GM23338 (cell line): Measurements from ENCODE around the gene MRAS.

ENCODE experiments used
- CREB1 ChIP-seq: fragments of 250-450 bp; sonication (Bioruptor Pico); IDR thresholded peaks from 2 replicates; pipeline ENCODE4 v1.5.0; 2020; ENCODE audit warnings: low read depth, mild to moderate bottlenecking, moderate library complexity
- EZH2 ChIP-seq: fragments of 200-600 bp; sonication (generic); IDR thresholded peaks from one replicate; pipeline ENCODE4 v1.8.0; 2017; ENCODE audit warnings: antibody characterized with exemption, mild to moderate bottlenecking, low read depth; ENCODE audit not compliant: unreplicated experiment
- EZH2phosphoT487 ChIP-seq: fragments of 200-600 bp; sonication (generic); IDR thresholded peaks from one replicate; pipeline ENCODE4 v1.8.1; 2018; ENCODE audit warnings: antibody characterized with exemption; ENCODE audit not compliant: unreplicated experiment
- JUNB ChIP-seq: IDR thresholded peaks from one replicate; pipeline ENCODE4 v1.6.1; 2016; ENCODE audit warnings: antibody characterized with exemption; ENCODE audit not compliant: unreplicated experiment
- NANOG ChIP-seq: IDR thresholded peaks from 2 replicates; pipeline ENCODE4 v1.6.1; 2016; ENCODE audit warnings: antibody characterized with exemption, borderline replicate concordance
- REST ChIP-seq: IDR thresholded peaks from one replicate; pipeline ENCODE4 v1.6.1; 2018; ENCODE audit warnings: antibody characterized with exemption; ENCODE audit not compliant: unreplicated experiment
- ZNF331 ChIP-seq: fragments of 250-450 bp; sonication (Bioruptor Pico); IDR thresholded peaks from 2 replicates; pipeline ENCODE4 v1.5.0; 2020; ENCODE audit warnings: low read depth, mild to moderate bottlenecking, moderate library complexity
- TF ChIP-seq, protein P1 (sequence below), 2 experiments: fragments of 200-600 bp in 1 of 2; sonication (generic) in 1 of 2; conservative IDR thresholded peaks; 2 replicates each; pipeline versions ENCODE4 v1.5.1 to v1.6.1; 2016 to 2017; ENCODE audit warnings: antibody characterized with exemption in 2 of 2, low read depth in 2 of 2, mild to moderate bottlenecking in 2 of 2, moderate library complexity in 1 of 2

- TF ChIP-seq EZH2: no peak
- TF ChIP-seq, protein P1, sequence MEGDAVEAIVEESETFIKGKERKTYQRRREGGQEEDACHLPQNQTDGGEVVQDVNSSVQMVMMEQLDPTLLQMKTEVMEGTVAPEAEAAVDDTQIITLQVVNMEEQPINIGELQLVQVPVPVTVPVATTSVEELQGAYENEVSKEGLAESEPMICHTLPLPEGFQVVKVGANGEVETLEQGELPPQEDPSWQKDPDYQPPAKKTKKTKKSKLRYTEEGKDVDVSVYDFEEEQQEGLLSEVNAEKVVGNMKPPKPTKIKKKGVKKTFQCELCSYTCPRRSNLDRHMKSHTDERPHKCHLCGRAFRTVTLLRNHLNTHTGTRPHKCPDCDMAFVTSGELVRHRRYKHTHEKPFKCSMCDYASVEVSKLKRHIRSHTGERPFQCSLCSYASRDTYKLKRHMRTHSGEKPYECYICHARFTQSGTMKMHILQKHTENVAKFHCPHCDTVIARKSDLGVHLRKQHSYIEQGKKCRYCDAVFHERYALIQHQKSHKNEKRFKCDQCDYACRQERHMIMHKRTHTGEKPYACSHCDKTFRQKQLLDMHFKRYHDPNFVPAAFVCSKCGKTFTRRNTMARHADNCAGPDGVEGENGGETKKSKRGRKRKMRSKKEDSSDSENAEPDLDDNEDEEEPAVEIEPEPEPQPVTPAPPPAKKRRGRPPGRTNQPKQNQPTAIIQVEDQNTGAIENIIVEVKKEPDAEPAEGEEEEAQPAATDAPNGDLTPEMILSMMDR (conservative IDR thresholded peaks at IDR 0.05; ENCODE audit: low read depth in 2 of 2): no peak
- TF ChIP-seq EZH2phosphoT487: no peak
- TF ChIP-seq NANOG: no peak
- no peak for TF ChIP-seq JUNB
- TF ChIP-seq REST: no peak
- no peak for TF ChIP-seq ZNF331
- no peak for TF ChIP-seq CREB1 (CRISPR knock-in tag)
These were observed 11.8 kb downstream of the MRAS start for GRCh38 chr3:138359919-138360868.
